HepG2 (cell line): Measurements from ENCODE around the gene TOLLIP. TPM values are rescaled to one million over a fixed set of nuclear protein-coding genes. Genes with fewer than 3 reads are reported as not detected.
"Not testable (repeated sequence)": the region's sequence is repeated elsewhere in the genome, so short reads cannot be mapped to it uniquely, and the experiment has no call there.

ENCODE experiments used
- ATAC-seq: fragments of 200-7000 bp; cut with Tn5 transposase; 3 replicates; pipeline ENCODE4 v1.9.1; 2020; ENCODE audit warnings: mild to moderate bottlenecking, moderate library complexity
- BruUV-seq: library from RNA; stranded (reverse); fragments of 400-500 nt; replicated peaks from 2 replicates; lab custom pipeline; 2021; lab: Mats Ljungman, UMichigan
- CTCF ChIA-PET: fragments of 300-600 bp; formaldehyde crosslinking; extraction: SDS; loops from one replicate; lab custom pipeline; 2021; ENCODE audit warnings: low total read pairs, inconsistent platforms, low intra/inter-chr PET ratio; lab: Yijun Ruan, JAX
- POLR2A ChIA-PET: fragments of 350-600 bp; sonication (Branson Sonifier 250); formaldehyde crosslinking; loops from one replicate; lab custom pipeline; 2020; ENCODE audit warnings: antibody characterized with exemption, inconsistent platforms; lab: Yijun Ruan, JAX
- DNase-seq: peaks from one replicate; pipeline ENCODE4 v3.0.0-alpha.2; 2015; ENCODE audit warnings: low spot score
- FAIRE-seq: peaks from 3 replicates; lab custom pipeline; 2011; peaks lifted over from hg19 to GRCh38; lab: Jason Lieb, UNC
- H2AFZ ChIP-seq: one replicate; pipeline ENCODE4 v1.6.1; 2011; ENCODE audit warnings: low read length, inconsistent platforms
- H3K27ac ChIP-seq: fragments of 300-600 bp; 3 replicates; pipeline ENCODE4 v1.8.0; 2011; ENCODE audit warnings: mixed run types, mild to moderate bottlenecking, mixed read lengths, low read length, inconsistent platforms; ENCODE audit not compliant: insufficient read depth; ENCODE audit errors: extremely low read length
- H3K27me3 ChIP-seq, 2 experiments: fragments of 200-600 bp in 1 of 2; 2 replicates in 1 of 2; 3 replicates in 1 of 2; pipeline versions ENCODE4 v1.6.0 to v1.8.0; 2011; ENCODE audit warnings: low read length in 2 of 2, mild to moderate bottlenecking in 2 of 2, moderate library complexity in 2 of 2, inconsistent platforms in 1 of 2; ENCODE audit not compliant: insufficient read depth in 2 of 2, control insufficient read depth in 1 of 2
- H3K36me3 ChIP-seq, 2 experiments: fragments of 200-600 bp in 1 of 2; replicated peaks in 1 of 2; 2 replicates in 1 of 2; 3 replicates in 1 of 2; pipeline versions ENCODE4 v1.5.1 to v1.8.0; 2011; ENCODE audit warnings: low read length in 2 of 2, inconsistent platforms in 1 of 2; ENCODE audit not compliant: insufficient read depth in 2 of 2, control insufficient read depth in 1 of 2
- H3K4me1 ChIP-seq: 2 replicates; pipeline ENCODE4 v1.5.1; 2012; ENCODE audit warnings: low read length, inconsistent platforms; ENCODE audit not compliant: insufficient read depth
- H3K4me2 ChIP-seq: 2 replicates; pipeline ENCODE4 v1.6.0; 2011; ENCODE audit warnings: low read depth, low read length, inconsistent platforms
- H3K4me3 ChIP-seq, 3 experiments: fragments of 200-600 bp in 1 of 3; sonication (generic), shearing (Covaris generic) in 1 of 3; replicated peaks in 1 of 3; 2 replicates each; pipeline ENCODE4 v1.5.1; 2011 to 2016; ENCODE audit warnings: low read length in 3 of 3, inconsistent platforms in 2 of 3, low read depth in 2 of 3, mild to moderate bottlenecking in 2 of 3, control low read depth in 1 of 3, mixed read lengths in 1 of 3; ENCODE audit not compliant: insufficient read depth in 1 of 3
- H3K79me2 ChIP-seq: one replicate; pipeline ENCODE4 v1.6.1; 2011; ENCODE audit warnings: low read length, inconsistent platforms; ENCODE audit not compliant: insufficient read depth
- H3K9ac ChIP-seq: 2 replicates; pipeline ENCODE4 v1.6.0; 2011; ENCODE audit warnings: mild to moderate bottlenecking, low read depth, low read length, inconsistent platforms; ENCODE audit not compliant: insufficient read depth
- H3K9me3 ChIP-seq: 2 replicates; pipeline ENCODE4 v1.5.1; 2012; ENCODE audit warnings: mild to moderate bottlenecking, low read length
- H4K20me1 ChIP-seq: 2 replicates; pipeline ENCODE4 v1.6.0; 2011; ENCODE audit warnings: inconsistent platforms, mild to moderate bottlenecking, low read length, moderate library complexity; ENCODE audit not compliant: insufficient read depth
- CREB1 ChIP-seq, 2 experiments: fragments of 450-650 bp in 1 of 2; IDR thresholded peaks; 2 replicates each; pipeline ENCODE4 v1.6.1; 2016 to 2017; ENCODE audit warnings: control low read depth in 1 of 2, mild to moderate bottlenecking in 1 of 2, missing compliant biosample characterization in 1 of 2, missing genetic modification characterization in 1 of 2
- FOXO1 ChIP-seq: sonication (generic); formaldehyde crosslinking; IDR thresholded peaks from 2 replicates; pipeline ENCODE4 v1.4.0; 2020; ENCODE audit warnings: missing genetic modification reagents
- MNT ChIP-seq: fragments of 450-650 bp; IDR thresholded peaks from 2 replicates; pipeline ENCODE4 v1.6.1; 2016
- ZNF549 ChIP-seq: sonication (generic); formaldehyde crosslinking; IDR thresholded peaks from 2 replicates; pipeline ENCODE4 v1.5.0; 2020; ENCODE audit warnings: missing genetic modification reagents
- ZNF616 ChIP-seq: sonication (generic); formaldehyde crosslinking; IDR thresholded peaks from 2 replicates; pipeline ENCODE4 v1.5.0; 2020; ENCODE audit warnings: low read depth, mild to moderate bottlenecking, missing genetic modification reagents
- WGBS: methylation state at CpG from one replicate; pipeline ENCODE4 v1.1.6; 2017; ENCODE audit warnings: low lambda C conversion rate; 5-methylcytosine and 5-hydroxymethylcytosine counted together
- in situ Hi-C: cut with HindIII; loops from 2 replicates; pipeline ENCODE4 v1.10.0; 2017; ENCODE audit warnings: low pct_unique_long_range_greater_than_20kb; ENCODE audit not compliant: extremely low pct_ligation_motif_present
- intact Hi-C: fragments of 100-400 bp; cut with micrococcal nuclease; formaldehyde crosslinking; loops from one replicate; pipeline ENCODE4 v1.10.0; 2022; ENCODE audit not compliant: unreplicated experiment
- polyA plus RNA-seq, 8 experiments: library from polyadenylated mRNA; depleted of rRNA in 3 of 8; stranded (reverse) in 7 of 8; unstranded in 1 of 8; fragments of >200 nt; fragmentation: Illumina TruSeq in 4 of 8; extraction: Trizol in 4 of 8; gene quantifications; 2 replicates each; pipeline versions ENCODE4 v1.2.1 to v1.2.3, GENCODE V29; 2011 to 2016; ENCODE audit warnings: low read depth in 4 of 8, missing spikeins in 1 of 8, mixed read lengths in 1 of 8; ENCODE audit not compliant: insufficient read depth in 1 of 8
- total RNA-seq, 5 experiments: library from RNA; depleted of rRNA; stranded (reverse); fragments of >200 nt; fragmentation: Illumina TruSeq; extraction: Trizol; gene quantifications; 2 replicates each; pipeline ENCODE4 v1.2.3, GENCODE V29; 2016; ENCODE audit warnings: low read depth in 1 of 5

TOLLIP gene
- total and polyA plus RNA-seq, 2 of the 13 experiments (the other 11 are each of a cell fraction or from before 2014, with no cell fraction given), result 25.9 to 47.5 TPM

DNA sequence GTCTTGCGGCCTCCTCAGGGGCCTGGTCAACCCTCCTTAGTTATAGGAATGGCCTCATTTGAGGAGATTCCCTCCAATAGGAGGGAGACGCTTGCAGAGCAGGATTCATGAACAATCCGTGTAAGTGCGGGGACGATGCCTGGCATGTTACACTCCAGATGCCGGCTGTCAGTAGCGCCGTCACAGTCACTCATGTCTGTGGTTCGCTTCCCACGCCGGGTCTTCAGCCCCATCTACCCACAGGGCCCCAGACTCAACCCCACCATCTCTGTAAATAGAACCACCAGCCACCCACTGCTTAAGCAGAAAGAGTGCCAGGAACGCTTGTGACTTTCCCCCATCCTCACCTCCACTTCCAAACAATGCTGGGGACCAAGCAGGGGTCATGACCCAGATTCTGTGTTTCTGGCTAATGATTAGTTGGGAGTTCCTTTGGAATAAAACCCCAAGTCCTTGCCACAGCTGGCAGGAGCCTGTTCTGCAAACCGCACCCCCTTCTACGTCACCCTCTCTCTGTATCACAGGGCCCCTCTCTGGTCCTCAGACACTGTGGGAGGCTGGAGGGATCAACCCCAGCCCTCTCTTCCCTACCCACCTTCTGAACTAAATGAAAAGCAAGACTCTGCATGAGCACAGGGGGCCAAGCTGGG is 38.8 kb upstream of the TOLLIP start (continued):
- no peak for TF ChIP-seq ZNF616 (CRISPR knock-in tag)
- TF ChIP-seq ZNF549 (CRISPR knock-in tag), result no peak
- TF ChIP-seq FOXO1 (CRISPR knock-in tag), result no peak

GRCh38 chr11:1347411-1347999 is 38.1 kb upstream of the TOLLIP start:
- H3K4me3 ChIP-seq; POLR2A ChIA-PET; H3K9me3 ChIP-seq; intact Hi-C loops; H3K4me1 ChIP-seq; H4K20me1 ChIP-seq; in situ Hi-C loops; ATAC-seq; DNase-seq; H3K79me2 ChIP-seq; H3K27ac ChIP-seq; H2AFZ ChIP-seq; H3K36me3 ChIP-seq; H3K4me2 ChIP-seq; FAIRE-seq; H3K9ac ChIP-seq; BruUV-seq; CTCF ChIA-PET; TF ChIP-seq CREB1 (CRISPR knock-in tag; IDR thresholded peaks at IDR 0.05): not testable (repeated sequence)
- WGBS, result 15% methylated on average over 4 of the region's 18 CpGs
- peak; percentile 35 for TF ChIP-seq CREB1 (IDR thresholded peaks at IDR 0.05)
- peak; percentile 64 for TF ChIP-seq MNT
- H3K27me3 ChIP-seq, result peaks cover 10 to 59% of the 10 kb centered on the region in 2 experiments
